C4-2B (cell line): ENCODE data around the gene CFAP54.

Source experiments
- CTCF ChIP-seq: fragments of 450-650 bp; conservative IDR thresholded peaks from 2 replicates; pipeline ENCODE4 v1.5.1; 2017; ENCODE audit warnings: mild to moderate bottlenecking
- ZFX ChIP-seq: fragments of 450-650 bp; IDR thresholded peaks from 2 replicates; pipeline ENCODE4 v1.6.1; 2017

GRCh38 chr12:96520767-96521166 is 31.4 kb downstream of the CFAP54 start:
- TF ChIP-seq CTCF = no peak
- TF ChIP-seq ZFX = no peak
